ENCODE data around the gene ZNF598.

The ZNF598 gene

DNA sequence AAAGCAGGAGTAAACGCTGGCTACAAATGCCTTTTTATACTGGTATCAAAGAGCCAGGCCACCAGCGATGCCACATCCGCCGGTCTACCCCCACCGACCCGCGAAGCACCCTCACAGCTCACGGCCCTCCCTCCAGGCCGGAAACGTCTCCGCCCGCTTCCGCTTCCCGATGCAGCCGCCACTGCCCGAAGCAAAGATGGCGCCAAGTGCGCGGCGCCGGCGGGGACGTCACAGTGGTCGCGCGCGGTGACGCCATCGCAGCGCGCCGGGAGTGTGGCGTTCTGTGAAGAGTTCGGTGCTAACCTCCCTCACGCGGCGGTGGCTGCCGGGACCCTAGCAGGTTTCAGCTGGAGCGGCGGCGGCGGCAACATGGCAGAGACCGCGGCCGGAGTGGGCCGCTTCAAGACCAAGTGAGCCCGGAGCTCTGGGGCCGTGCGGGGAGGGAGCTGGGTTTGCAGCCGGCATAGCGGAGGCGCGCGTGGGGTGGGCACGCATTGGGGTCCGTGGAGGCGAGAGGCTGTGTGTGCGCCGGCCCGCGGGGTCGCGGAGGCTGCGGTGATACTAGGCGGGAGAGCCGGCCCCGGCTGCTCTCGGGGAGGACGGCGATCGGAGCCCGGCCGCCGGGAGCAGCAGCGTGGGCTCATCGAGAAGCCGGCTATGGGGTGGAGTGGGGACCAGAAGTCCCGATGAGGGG lies 37.7 kb downstream of the ZNF598 start, which contains the start of gene TBL3 (continued):
- TF ChIP-seq ZFP69B (tag by site-specific recombination; IDR thresholded peaks at IDR 0.05): peak; percentile 57
- TF ChIP-seq TCF7L2 (IDR thresholded peaks at IDR 0.05; ENCODE audit: borderline replicate concordance, low read depth, low read length): no peak
- no peak for TF ChIP-seq ZNF221 (tag by site-specific recombination; IDR thresholded peaks at IDR 0.05; ENCODE audit: borderline replicate concordance)
- TF ChIP-seq, protein P1, sequence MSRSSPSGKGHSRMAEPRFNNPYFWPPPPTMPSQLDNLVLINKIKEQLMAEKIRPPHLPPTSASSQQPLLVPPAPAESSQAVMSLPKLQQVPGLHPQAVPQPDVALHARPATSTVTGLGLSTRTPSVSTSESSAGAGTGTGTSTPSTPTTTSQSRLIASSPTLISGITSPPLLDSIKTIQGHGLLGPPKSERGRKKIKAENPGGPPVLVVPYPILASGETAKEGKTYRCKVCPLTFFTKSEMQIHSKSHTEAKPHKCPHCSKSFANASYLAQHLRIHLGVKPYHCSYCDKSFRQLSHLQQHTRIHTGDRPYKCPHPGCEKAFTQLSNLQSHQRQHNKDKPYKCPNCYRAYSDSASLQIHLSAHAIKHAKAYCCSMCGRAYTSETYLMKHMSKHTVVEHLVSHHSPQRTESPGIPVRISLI (tag by site-specific recombination; IDR thresholded peaks at IDR 0.05): no peak
- peak; percentile 75; the same call in 1 of the 2 replicates for TF ChIP-seq ZNF394 (tag by site-specific recombination; IDR thresholded peaks at IDR 0.05; ENCODE audit: borderline replicate concordance)
- TF ChIP-seq ZNF555 (tag by site-specific recombination; conservative IDR thresholded peaks at IDR 0.05): no peak
- no peak for TF ChIP-seq ZNF292 (tag by site-specific recombination; IDR thresholded peaks at IDR 0.05; ENCODE audit: borderline replicate concordance, low read depth)
- peak; percentile 79 for TF ChIP-seq ZNF501 (tag by site-specific recombination; IDR thresholded peaks at IDR 0.05)
- no peak for TF ChIP-seq ZNF776 (tag by site-specific recombination; IDR thresholded peaks at IDR 0.05; ENCODE audit: borderline replicate concordance)
- no peak for TF ChIP-seq ZNF174 (tag by site-specific recombination; IDR thresholded peaks at IDR 0.05)
- TF ChIP-seq, protein P2, sequence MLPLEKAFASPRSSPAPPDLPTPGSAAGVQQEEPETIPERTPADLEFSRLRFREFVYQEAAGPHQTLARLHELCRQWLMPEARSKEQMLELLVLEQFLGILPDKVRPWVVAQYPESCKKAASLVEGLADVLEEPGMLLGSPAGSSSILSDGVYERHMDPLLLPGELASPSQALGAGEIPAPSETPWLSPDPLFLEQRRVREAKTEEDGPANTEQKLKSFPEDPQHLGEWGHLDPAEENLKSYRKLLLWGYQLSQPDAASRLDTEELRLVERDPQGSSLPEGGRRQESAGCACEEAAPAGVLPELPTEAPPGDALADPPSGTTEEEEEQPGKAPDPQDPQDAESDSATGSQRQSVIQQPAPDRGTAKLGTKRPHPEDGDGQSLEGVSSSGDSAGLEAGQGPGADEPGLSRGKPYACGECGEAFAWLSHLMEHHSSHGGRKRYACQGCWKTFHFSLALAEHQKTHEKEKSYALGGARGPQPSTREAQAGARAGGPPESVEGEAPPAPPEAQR (tag by site-specific recombination; IDR thresholded peaks at IDR 0.05): no peak
- no peak for TF ChIP-seq ZNF596 (tag by site-specific recombination; IDR thresholded peaks at IDR 0.05)
- peak; percentile 84; the same call in 1 of the 2 replicates for TF ChIP-seq PRDM2 (tag by site-specific recombination; IDR thresholded peaks at IDR 0.05; ENCODE audit: borderline replicate concordance)
- peak; percentile 97 for TF ChIP-seq SP3 (tag by site-specific recombination; IDR thresholded peaks at IDR 0.05)
- no peak for TF ChIP-seq ZNF23 (tag by site-specific recombination; IDR thresholded peaks at IDR 0.05; ENCODE audit: borderline replicate concordance)
- TF ChIP-seq, protein P3, sequence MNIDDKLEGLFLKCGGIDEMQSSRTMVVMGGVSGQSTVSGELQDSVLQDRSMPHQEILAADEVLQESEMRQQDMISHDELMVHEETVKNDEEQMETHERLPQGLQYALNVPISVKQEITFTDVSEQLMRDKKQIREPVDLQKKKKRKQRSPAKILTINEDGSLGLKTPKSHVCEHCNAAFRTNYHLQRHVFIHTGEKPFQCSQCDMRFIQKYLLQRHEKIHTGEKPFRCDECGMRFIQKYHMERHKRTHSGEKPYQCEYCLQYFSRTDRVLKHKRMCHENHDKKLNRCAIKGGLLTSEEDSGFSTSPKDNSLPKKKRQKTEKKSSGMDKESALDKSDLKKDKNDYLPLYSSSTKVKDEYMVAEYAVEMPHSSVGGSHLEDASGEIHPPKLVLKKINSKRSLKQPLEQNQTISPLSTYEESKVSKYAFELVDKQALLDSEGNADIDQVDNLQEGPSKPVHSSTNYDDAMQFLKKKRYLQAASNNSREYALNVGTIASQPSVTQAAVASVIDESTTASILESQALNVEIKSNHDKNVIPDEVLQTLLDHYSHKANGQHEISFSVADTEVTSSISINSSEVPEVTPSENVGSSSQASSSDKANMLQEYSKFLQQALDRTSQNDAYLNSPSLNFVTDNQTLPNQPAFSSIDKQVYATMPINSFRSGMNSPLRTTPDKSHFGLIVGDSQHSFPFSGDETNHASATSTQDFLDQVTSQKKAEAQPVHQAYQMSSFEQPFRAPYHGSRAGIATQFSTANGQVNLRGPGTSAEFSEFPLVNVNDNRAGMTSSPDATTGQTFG (tag by site-specific recombination; IDR thresholded peaks at IDR 0.05; ENCODE audit: borderline replicate concordance): no peak
- peak; percentile 49; the same call in 1 of the 2 replicates for TF ChIP-seq ZNF610 (tag by site-specific recombination; IDR thresholded peaks at IDR 0.05; ENCODE audit: borderline replicate concordance)
- peak; percentile 60; the same call in 1 of the 2 replicates for TF ChIP-seq ZNF488 (tag by site-specific recombination; IDR thresholded peaks at IDR 0.05)
- TF ChIP-seq ZNF350 (tag by site-specific recombination; IDR thresholded peaks at IDR 0.05): no peak
- TF ChIP-seq KLF1 (tag by site-specific recombination; IDR thresholded peaks at IDR 0.05): peak; percentile 94
- TF ChIP-seq ZBTB20 (tag by site-specific recombination; IDR thresholded peaks at IDR 0.05): peak; percentile 72
- TF ChIP-seq ATF2 (tag by site-specific recombination; IDR thresholded peaks at IDR 0.05; ENCODE audit: low read depth): peak; percentile 81
